Uterus (tissue), 2 donors: ENCODE measurements around the gene LAMTOR1.

Source experiments
- CTCF ChIP-seq, 4 experiments: fragments of 200-600 bp in 2 of 4; fragments of 450-650 bp in 2 of 4; sonication (generic) in 2 of 4; IDR thresholded peaks; one replicate each; pipeline ENCODE4 v1.5.1; 2016 to 2019; ENCODE audit warnings: antibody characterized with exemption in 4 of 4, mild to moderate bottlenecking in 2 of 4, moderate library complexity in 1 of 4
- POLR2A ChIP-seq, 2 donors: fragments of 450-650 bp; IDR thresholded peaks; one replicate each; pipeline ENCODE4 v1.6.1; 2016; ENCODE audit warnings: antibody characterized with exemption in 2 of 2, mild to moderate bottlenecking in 1 of 2, moderate library complexity in 1 of 2

DNA sequence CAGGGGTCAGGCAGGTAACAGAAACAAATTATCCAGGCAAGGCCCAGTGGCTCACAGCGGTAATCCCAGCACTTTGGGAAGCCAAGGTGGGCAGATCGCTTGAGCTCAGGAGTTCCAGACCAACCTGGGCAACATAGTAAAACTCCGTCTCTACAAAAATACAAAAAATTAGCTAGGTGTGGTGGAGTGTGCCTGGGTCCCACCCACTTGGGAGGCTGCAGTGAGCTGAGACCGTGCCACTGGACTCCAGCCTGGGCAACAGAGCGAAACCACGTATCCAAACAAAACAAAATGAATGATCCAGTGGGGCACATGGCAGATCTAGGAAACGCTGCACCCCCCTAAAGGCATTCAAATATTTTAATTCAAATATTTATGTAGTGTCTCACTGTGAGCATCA lies 32.6 kb downstream of the LAMTOR1 start:
- TF ChIP-seq CTCF (IDR thresholded peaks at IDR 0.05) (no peak), POLR2A (IDR thresholded peaks at IDR 0.05) (no peak)
